DMS 273 treated with DMSO at 0.1 percent for 48 hours (cell line): ENCODE results near the gene PDPR.
"Not testable (repeated sequence)": the region's sequence is repeated elsewhere in the genome, so short reads cannot be mapped to it uniquely, and the experiment has no call there.

Source experiments
- DNase-seq: peaks from one replicate; lab custom pipeline; 2025; lab: John Stamatoyannopoulos, UW

The PDPR gene

GRCh38 chr16:70128844-70129243, 14.7 kb downstream of the PDPR start:
- not testable (repeated sequence) for DNase-seq

DNA sequence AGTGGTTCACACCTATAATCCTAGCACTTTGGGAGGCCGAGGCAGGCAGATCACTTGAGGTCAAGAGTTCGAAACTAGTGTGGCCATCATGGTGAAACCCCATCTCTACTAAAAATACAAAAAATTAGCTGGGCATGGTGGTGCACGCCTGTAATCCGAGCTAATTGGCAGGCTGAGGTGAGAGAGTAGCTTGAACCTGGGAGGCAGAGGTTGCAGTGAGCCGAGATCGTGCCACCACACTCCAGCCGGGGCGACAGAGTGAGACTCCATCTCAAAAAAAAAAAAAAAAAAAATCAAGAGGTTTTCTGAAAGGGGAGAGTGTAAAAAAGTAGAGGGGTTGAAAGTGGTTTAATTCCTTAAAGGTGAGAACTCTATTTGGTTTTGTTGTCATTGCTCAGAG, 21.7 kb downstream of the PDPR start:
- not testable (repeated sequence) for DNase-seq

- DNase-seq, result not testable (repeated sequence)
These were observed 22.5 kb downstream of the PDPR start for GRCh38 chr16:70136595-70136994.

DNA sequence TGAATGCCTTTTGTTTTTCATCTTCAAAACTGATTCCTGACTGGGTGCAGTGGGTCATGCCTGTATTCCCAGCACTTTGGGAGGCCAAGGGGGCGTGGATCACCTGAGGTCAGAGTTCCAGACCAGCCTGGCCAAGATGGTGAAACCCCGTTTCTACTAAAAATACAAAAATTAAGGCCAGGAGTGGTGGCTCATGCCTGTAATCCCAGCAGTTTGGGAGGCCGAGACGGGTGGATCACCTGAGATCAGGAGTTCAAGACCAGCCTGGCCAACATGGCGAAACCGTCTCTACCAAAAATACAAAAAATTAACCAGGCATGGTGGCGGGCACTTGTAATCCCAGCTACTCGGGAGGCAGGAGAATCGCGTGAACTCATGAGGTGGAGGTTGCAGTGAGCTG, 28.6 kb downstream of the PDPR start:
- DNase-seq, result not testable (repeated sequence)

DNA sequence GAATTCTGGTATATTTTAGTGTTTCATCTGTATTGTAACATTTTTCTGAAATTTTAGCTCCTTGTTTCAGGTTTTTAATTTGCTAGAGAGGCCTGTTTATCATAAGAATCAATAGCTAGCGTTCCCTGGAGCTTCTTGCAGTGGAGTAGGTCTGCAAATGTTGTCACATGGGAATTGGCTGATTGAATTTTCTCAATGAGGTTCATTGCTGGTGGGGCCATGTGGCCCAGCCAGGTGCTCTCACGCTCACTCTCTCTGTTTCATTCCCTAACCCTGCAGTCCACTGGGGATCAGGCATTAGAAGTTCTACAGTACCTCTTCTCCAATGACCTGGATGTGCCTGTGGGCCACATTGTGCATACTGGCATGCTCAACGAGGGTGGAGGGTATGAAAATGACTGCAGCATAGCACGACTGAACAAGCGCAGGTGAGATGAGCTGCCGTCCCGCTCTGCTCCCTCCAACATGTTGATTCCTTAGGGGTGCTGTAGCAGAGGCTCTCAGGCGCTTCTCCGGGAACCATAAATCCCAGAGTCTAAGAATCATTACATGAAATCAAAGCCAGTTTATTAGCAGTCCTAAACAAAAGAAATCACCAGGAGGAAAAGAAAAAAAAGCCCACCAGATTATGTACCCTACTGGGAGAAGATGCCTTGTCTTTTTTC, 29.2 kb downstream of the PDPR start:
- not testable (repeated sequence) for DNase-seq

DNA sequence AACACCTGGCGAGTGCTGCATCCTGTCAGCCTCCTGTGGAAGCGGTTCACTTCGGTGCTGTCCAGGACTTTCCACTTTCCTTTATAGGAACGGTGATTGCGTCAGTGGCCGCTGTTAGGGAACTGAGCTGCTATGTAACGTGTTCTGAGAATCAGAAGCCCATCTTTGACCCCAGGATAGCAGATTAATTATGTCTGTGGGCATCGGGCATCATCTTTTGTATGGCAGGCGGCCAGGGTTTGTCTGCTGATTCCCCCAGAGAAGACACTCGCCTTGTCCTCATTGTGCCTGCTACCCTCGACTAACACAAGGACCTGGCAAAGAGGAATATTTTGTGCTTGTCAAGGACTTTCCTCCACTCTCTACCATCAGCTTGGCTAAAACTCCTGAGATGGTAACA, 33.7 kb downstream of the PDPR start:
- DNase-seq, result not testable (repeated sequence)

- DNase-seq, result not testable (repeated sequence)
These were observed 34.3 kb downstream of the PDPR start for GRCh38 chr16:70148453-70148852.

GRCh38 chr16:70149296-70149695, 35.2 kb downstream of the PDPR start:
- DNase-seq, result not testable (repeated sequence)

GRCh38 chr16:70151391-70151790, 37.3 kb downstream of the PDPR start:
- no peak for DNase-seq

GRCh38 chr16:70151941-70152509, 37.9 kb downstream of the PDPR start:
- DNase-seq, result no peak

GRCh38 chr16:70152578-70153302, 38.6 kb downstream of the PDPR start:
- DNase-seq, result no peak

- DNase-seq, result not testable (repeated sequence)
These were observed 40.6 kb downstream of the PDPR start for GRCh38 chr16:70154736-70155135.

DNA sequence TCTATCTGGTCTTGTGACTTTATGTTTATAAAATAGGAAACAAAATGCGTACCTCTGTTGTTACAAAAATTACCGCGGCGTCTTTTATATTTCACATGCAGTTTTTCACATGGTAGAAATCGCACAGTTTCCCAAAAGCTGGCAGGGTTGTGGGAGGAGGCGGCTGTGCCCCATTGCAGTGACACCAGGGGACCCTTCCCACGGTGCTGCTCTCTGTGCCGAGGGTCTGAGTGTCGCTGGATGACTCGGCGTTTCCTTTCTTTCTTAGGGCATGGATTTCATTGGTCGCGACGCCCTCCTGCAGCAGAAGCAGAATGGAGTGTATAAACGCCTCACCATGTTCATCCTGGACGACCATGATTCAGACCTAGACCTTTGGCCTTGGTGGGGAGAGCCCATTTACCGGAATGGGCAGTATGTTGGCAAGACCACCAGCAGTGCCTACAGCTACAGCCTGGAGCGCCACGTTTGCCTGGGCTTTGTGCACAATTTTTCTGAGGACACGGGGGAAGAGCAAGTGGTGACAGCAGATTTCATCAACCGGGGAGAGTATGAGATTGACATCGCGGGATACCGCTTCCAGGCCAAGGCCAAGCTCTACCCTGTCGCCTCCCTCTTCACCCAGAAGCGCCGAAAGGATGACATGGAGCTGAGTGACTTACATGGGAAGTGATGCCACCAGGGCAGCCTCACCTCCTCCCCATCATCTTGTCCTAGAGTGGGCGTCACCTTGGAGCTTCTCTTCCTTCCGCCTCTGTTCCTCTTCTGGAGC, 42.3 kb downstream of the PDPR start:
- DNase-seq, result no peak

- no peak for DNase-seq
These were observed 43.0 kb downstream of the PDPR start for GRCh38 chr16:70157105-70157476.

GRCh38 chr16:70157477-70158260, 43.5 kb downstream of the PDPR start:
- DNase-seq, result no peak

DNA sequence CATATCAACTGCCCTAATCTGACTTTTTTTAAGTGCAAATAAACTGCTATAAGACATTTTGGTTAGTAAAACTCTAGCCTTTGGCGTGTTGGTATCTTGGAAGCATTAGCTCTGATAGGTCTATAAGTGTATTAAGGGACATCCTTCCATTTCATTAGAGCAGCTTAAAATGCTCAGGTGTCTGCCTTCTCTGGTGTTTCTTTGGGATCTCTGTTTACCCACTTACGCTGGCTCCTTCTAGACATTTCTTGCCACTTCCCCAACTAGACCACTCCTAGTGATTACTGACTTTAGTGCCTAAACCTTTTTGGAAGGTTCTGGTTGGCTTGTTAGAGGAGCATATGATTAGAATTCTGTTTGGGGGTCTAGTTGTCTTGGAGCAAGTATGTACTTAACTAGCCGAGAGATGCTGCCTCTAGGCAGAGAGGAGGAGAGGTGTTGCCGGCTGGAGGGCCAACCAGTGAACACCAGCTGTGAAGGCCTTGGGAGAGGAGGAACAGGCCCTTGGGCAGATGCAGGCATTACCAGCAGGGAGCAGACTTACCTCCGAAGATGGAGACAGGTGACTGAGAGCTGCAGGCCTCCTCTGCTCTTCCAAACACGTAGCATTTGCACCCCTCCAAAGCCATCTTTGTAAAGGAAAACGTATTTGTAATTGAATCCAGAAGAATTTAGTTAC, 44.3 kb downstream of the PDPR start:
- no peak for DNase-seq

GRCh38 chr16:70159355-70160348, 45.5 kb downstream of the PDPR start:
- no peak for DNase-seq

- DNase-seq, result no peak
These were observed 46.3 kb downstream of the PDPR start for GRCh38 chr16:70160388-70160787.

DNA sequence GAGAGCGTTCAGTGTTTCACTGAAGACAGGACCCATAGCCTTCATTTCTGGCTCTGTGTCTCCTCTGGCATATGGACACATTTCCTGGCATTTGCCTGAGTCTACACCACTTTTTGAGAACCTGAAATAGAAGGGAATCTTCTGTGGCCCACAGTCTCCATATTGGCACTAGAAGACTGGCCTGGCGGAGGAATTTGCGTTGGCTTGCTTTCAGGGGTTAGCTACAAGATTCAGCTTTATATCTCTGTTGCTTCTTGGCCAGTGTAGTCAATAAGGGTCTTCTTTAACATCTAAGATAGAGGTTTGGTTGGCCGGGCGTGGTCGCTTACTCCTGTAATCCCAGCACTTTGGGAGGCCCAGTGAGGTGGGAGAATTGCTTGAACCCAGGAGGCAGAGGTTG, 46.7 kb downstream of the PDPR start:
- no peak for DNase-seq

- no peak for DNase-seq
These were observed 47.2 kb downstream of the PDPR start for GRCh38 chr16:70161350-70161749.
